ENCODE measurements around the gene SMARCD1. TPM values are rescaled to one million over a fixed set of nuclear protein-coding genes. Genes with fewer than 3 reads are reported as not detected.
A peak's percentile ranks its signal among the peaks of the same experiment; 100 is the strongest.

SMARCD1 gene
- total RNA-seq, 2 donors from 2014 or later = 29.6 to 35.5 TPM

- H3K9me3 ChIP-seq = no peaks in the 10 kb centered on the region
- no peaks in the 10 kb centered on the region for H3K36me3 ChIP-seq
- H3K4me3 ChIP-seq = no peak overlapping the region
- TF ChIP-seq CTCF (IDR thresholded peaks at IDR 0.05) = no peak
- no peak for DNase-seq (ENCODE audit: low spot score)
- H3K27ac ChIP-seq = no peak overlapping the region
- H3K4me1 ChIP-seq = peaks cover 0 to 20% of the 10 kb centered on the region in 2 donors
- H3K27me3 ChIP-seq = no peaks in the 10 kb centered on the region
These were observed 15.6 kb upstream of the SMARCD1 start for GRCh38 chr12:50069539-50069938.

GRCh38 chr12:50070314-50071060 is 14.7 kb upstream of the SMARCD1 start:
- no peak overlapping the region for H3K27ac ChIP-seq
- no peaks in the 10 kb centered on the region for H3K36me3 ChIP-seq
- no peaks in the 10 kb centered on the region for H3K9me3 ChIP-seq
- no peak overlapping the region for H3K4me3 ChIP-seq
- no peaks in the 10 kb centered on the region for H3K27me3 ChIP-seq
- H3K4me1 ChIP-seq = peaks cover 0 to 24% of the 10 kb centered on the region in 2 donors
- DNase-seq (ENCODE audit: low spot score) = peak; percentile 88
- TF ChIP-seq CTCF (IDR thresholded peaks at IDR 0.05) = peak; percentile 83 to 95

GRCh38 chr12:50072198-50072907 is 12.8 kb upstream of the SMARCD1 start:
- Histone ChIP-seq H3K9me3 (no peaks in the 10 kb centered on the region), H3K27ac (no peak overlapping the region), H3K36me3 (no peaks in the 10 kb centered on the region), H3K4me1 (peaks cover 0 to 15% of the 10 kb centered on the region in 2 donors), H3K27me3 (no peaks in the 10 kb centered on the region), H3K4me3 (no peak overlapping the region)
- no peak for TF ChIP-seq CTCF (IDR thresholded peaks at IDR 0.05)
- DNase-seq (ENCODE audit: low spot score) = no peak

GRCh38 chr12:50073206-50073605 is 11.9 kb upstream of the SMARCD1 start:
- Histone ChIP-seq H3K4me3 (no peak overlapping the region), H3K4me1 (peaks cover 0 to 15% of the 10 kb centered on the region in 2 donors), H3K27ac (no peak overlapping the region), H3K36me3 (no peaks in the 10 kb centered on the region), H3K27me3 (no peaks in the 10 kb centered on the region), H3K9me3 (no peaks in the 10 kb centered on the region)
- TF ChIP-seq CTCF (IDR thresholded peaks at IDR 0.05) = no peak
- DNase-seq (ENCODE audit: low spot score) = no peak

- Histone ChIP-seq H3K9me3 (no peaks in the 10 kb centered on the region), H3K36me3 (no peaks in the 10 kb centered on the region), H3K27ac (no peak overlapping the region), H3K27me3 (no peaks in the 10 kb centered on the region), H3K4me3 (no peak overlapping the region), H3K4me1 (peaks cover 0 to 15% of the 10 kb centered on the region in 2 donors)
- DNase-seq (ENCODE audit: low spot score) = no peak
- TF ChIP-seq CTCF (IDR thresholded peaks at IDR 0.05) = no peak
These were observed 11.4 kb upstream of the SMARCD1 start for GRCh38 chr12:50073712-50074111.
